HG02623 (cell line): ENCODE data around the gene CCDC142.

ENCODE experiments used
- ATAC-seq: cut with Tn5 transposase; IDR thresholded peaks from one replicate; pipeline ENCODE4 v1.9.1; 2021; ENCODE audit warnings: moderate library complexity; ENCODE audit not compliant: unreplicated experiment

Gene CCDC142

GRCh38 chr2:74425523-74425922 lies 57.3 kb downstream of the CCDC142 start:
- no peak for ATAC-seq

GRCh38 chr2:74424995-74425406 lies 57.8 kb downstream of the CCDC142 start:
- no peak for ATAC-seq

GRCh38 chr2:74424139-74424992 lies 58.4 kb downstream of the CCDC142 start:
- no peak for ATAC-seq
